DND-41 (cell line): ENCODE measurements around the gene TGM2.

Experiments
- EZH2 ChIP-seq: IDR thresholded peaks from 3 replicates; pipeline ENCODE4 v1.6.1; 2012; ENCODE audit warnings: borderline replicate concordance, low read depth, mild to moderate bottlenecking, moderate library complexity, low read length, inconsistent platforms; ENCODE audit not compliant: severe bottlenecking
- TF ChIP-seq, protein P1 (sequence below): IDR thresholded peaks from 2 replicates; pipeline ENCODE4 v1.5.1; 2012; ENCODE audit warnings: borderline replicate concordance, low read length, moderate library complexity, mild to moderate bottlenecking; ENCODE audit not compliant: poor library complexity, severe bottlenecking; ENCODE audit errors: extremely low read depth

DNA sequence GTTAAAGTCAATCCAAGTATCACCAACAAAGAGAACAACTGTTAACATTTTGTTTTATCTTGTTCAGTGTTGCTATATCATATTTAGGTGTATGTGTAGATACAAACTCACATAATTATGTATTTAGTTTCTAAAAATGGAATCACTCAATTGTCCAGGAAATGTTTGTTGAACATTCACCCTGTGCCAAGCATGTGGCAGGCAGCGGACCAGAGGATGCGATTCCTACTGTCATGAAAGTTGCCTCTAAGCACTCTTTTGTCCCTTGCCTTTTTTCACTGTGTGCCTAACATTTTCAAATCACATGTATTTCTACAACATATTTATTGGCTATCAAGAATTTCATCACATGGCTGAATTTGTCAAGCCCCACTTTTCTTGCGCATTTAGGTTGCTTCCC is 16.9 kb upstream of the TGM2 start:
- TF ChIP-seq, protein P1, sequence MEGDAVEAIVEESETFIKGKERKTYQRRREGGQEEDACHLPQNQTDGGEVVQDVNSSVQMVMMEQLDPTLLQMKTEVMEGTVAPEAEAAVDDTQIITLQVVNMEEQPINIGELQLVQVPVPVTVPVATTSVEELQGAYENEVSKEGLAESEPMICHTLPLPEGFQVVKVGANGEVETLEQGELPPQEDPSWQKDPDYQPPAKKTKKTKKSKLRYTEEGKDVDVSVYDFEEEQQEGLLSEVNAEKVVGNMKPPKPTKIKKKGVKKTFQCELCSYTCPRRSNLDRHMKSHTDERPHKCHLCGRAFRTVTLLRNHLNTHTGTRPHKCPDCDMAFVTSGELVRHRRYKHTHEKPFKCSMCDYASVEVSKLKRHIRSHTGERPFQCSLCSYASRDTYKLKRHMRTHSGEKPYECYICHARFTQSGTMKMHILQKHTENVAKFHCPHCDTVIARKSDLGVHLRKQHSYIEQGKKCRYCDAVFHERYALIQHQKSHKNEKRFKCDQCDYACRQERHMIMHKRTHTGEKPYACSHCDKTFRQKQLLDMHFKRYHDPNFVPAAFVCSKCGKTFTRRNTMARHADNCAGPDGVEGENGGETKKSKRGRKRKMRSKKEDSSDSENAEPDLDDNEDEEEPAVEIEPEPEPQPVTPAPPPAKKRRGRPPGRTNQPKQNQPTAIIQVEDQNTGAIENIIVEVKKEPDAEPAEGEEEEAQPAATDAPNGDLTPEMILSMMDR, result no peak
- TF ChIP-seq EZH2, result no peak
